Tibial nerve (tissue), 4 donors: ENCODE measurements around the gene SHISA8. TPM values are rescaled to one million over a fixed set of nuclear protein-coding genes. Genes with fewer than 3 reads are reported as not detected.

ENCODE experiments used
- DNase-seq, 2 donors: peaks; one replicate each; pipeline ENCODE4 v3.0.0-alpha.2; 2019; ENCODE audit warnings: low spot score in 2 of 2
- H3K27ac ChIP-seq, 4 donors: fragments of 200-600 bp; sonication (generic) in 3 of 4; one replicate each; pipeline ENCODE4 v1.5.1; 2017 to 2019; ENCODE audit warnings: mild to moderate bottlenecking in 1 of 4
- H3K27me3 ChIP-seq, 2 donors: fragments of 200-600 bp; sonication (generic) in 1 of 2; one replicate each; pipeline versions ENCODE4 v1.5.1 to v1.6.0; 2017 to 2019
- H3K36me3 ChIP-seq, 3 donors: fragments of 200-600 bp; sonication (generic); one replicate each; pipeline ENCODE4 v1.5.1; 2018 to 2019
- H3K4me1 ChIP-seq, 4 donors: fragments of 200-600 bp; sonication (generic) in 3 of 4; one replicate each; pipeline ENCODE4 v1.5.1; 2017 to 2019
- H3K4me3 ChIP-seq, 4 donors: fragments of 200-600 bp; sonication (generic) in 3 of 4; one replicate each; pipeline ENCODE4 v1.5.1; 2017 to 2019; ENCODE audit warnings: mild to moderate bottlenecking in 1 of 4, moderate library complexity in 1 of 4
- H3K9me3 ChIP-seq, 4 donors: fragments of 200-600 bp; sonication (generic) in 3 of 4; one replicate each; pipeline ENCODE4 v1.5.1; 2017 to 2019
- CTCF ChIP-seq, 5 experiments: fragments of 200-600 bp in 3 of 5; fragments of 450-650 bp in 2 of 5; sonication (generic) in 3 of 5; IDR thresholded peaks; one replicate each; pipeline ENCODE4 v1.5.1; 2016 to 2019; ENCODE audit warnings: antibody characterized with exemption in 5 of 5, mild to moderate bottlenecking in 3 of 5, moderate library complexity in 2 of 5
- EP300 ChIP-seq, 2 donors: sonication (generic); formaldehyde crosslinking; IDR thresholded peaks; one replicate each; pipeline ENCODE4 v1.6.1; 2017; ENCODE audit warnings: antibody characterized with exemption in 2 of 2, mild to moderate bottlenecking in 1 of 2
- POLR2A ChIP-seq, 2 donors: fragments of 450-650 bp; IDR thresholded peaks; one replicate each; pipeline ENCODE4 v1.6.1; 2017; ENCODE audit warnings: antibody characterized with exemption in 2 of 2, mild to moderate bottlenecking in 2 of 2, moderate library complexity in 2 of 2
- WGBS, 2 donors: methylation state at CpG; one replicate each; pipeline ENCODE4 v1.1.5; 2018; 5-methylcytosine and 5-hydroxymethylcytosine counted together
- total RNA-seq, 4 donors: library from RNA; depleted of rRNA; stranded (reverse); fragments of >200 nt; gene quantifications; one replicate each; pipeline ENCODE4 v1.1.0, GENCODE V29; 2016

SHISA8 gene
- total RNA-seq, 4 donors from 2014 or later, result 3.3 TPM; not detected in 3

- 1 to 3% methylated on average over 29 to 45 of the region's 62 CpGs for WGBS, 2 donors
- Histone ChIP-seq H3K4me3 (peak overlapping the region; percentile 30 to 59 (median 49)), H3K9me3 (no peaks in the 10 kb centered on the region), H3K27ac (peak overlapping the region in 2 of 4 donors; percentile 8 to 71), H3K36me3 (no peaks in the 10 kb centered on the region), H3K27me3 (peaks cover 2 to 54% of the 10 kb centered on the region in 2 donors), H3K4me1 (peaks cover 0 to 38% (median 21%) of the 10 kb centered on the region in 4 donors)
- TF ChIP-seq EP300 (IDR thresholded peaks at IDR 0.05) (no peak), POLR2A (IDR thresholded peaks at IDR 0.05) (no peak), CTCF (IDR thresholded peaks at IDR 0.05) (no peak)
- DNase-seq, result peak in 1 of 2 donors; percentile 20
These were observed 4.7 kb upstream of the SHISA8 start for GRCh38 chr22:41919357-41920224.

DNA sequence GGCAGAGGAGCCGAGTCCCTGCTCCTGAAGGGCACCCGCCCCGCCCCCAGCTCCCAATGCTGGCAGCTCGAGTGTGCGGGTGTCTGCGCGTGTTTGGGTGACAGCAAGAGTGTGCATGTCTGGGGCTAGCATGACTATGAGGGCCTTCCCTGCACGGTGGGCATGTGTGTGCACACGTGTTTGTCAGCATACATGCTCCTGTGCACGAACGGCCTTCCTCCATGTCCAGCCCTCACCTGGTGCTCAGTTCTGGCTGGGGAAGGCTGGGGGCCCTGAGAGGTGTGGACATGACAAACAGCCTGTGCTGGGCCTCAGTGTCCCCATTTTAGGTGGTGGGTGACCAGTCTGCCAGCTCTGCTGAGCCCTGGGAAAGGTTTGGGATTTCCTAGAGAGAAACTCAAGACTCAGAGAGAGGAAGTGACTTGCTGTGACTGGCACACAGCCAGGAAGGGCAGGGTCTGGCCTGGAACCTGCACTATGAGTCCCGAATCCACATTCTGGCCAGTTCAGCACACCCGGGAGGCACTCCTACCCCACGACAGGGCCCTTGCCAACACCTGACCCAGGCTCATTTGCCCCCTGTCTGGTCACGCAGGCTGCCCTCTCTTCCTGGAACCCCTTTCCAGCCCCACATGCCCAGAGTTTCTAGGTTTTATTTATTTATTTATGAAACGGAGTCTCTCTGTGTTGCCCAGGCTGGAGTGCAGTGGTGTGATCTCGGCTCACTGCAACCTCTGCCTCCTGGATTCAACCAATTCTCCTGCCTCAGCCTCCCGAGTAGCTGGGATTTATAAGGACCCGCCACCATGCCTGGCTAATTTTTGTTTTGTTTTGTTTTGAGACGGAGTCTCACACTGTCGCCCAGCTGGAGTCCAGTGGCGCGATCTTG is 3.3 kb upstream of the SHISA8 start:
- Histone ChIP-seq H3K4me3 (no peak overlapping the region), H3K9me3 (no peaks in the 10 kb centered on the region), H3K4me1 (peaks cover 0 to 45% (median 21%) of the 10 kb centered on the region in 4 donors), H3K27me3 (peaks cover 2 to 62% of the 10 kb centered on the region in 2 donors), H3K36me3 (no peaks in the 10 kb centered on the region), H3K27ac (no peak overlapping the region)
- 71 to 75% methylated on average over 20 to 23 of the region's 23 CpGs for WGBS, 2 donors
- DNase-seq, result peak in 1 of 2 donors; percentile 32
- TF ChIP-seq CTCF (IDR thresholded peaks at IDR 0.05), result no peak
- TF ChIP-seq EP300 (IDR thresholded peaks at IDR 0.05), result no peak
- TF ChIP-seq POLR2A (IDR thresholded peaks at IDR 0.05), result no peak

GRCh38 chr22:41917375-41917902 is 2.6 kb upstream of the SHISA8 start:
- Histone ChIP-seq H3K4me1 (peaks cover 0 to 45% (median 21%) of the 10 kb centered on the region in 4 donors), H3K9me3 (no peaks in the 10 kb centered on the region), H3K27ac (no peak overlapping the region), H3K27me3 (peaks cover 2 to 69% of the 10 kb centered on the region in 2 donors), H3K4me3 (no peak overlapping the region), H3K36me3 (no peaks in the 10 kb centered on the region)
- TF ChIP-seq CTCF (IDR thresholded peaks at IDR 0.05), result no peak
- TF ChIP-seq EP300 (IDR thresholded peaks at IDR 0.05), result no peak
- TF ChIP-seq POLR2A (IDR thresholded peaks at IDR 0.05), result no peak
- 50 to 76% methylated on average over 10 to 11 of the region's 11 CpGs for WGBS, 2 donors
- DNase-seq, result no peak

GRCh38 chr22:41916745-41917358 is 2.0 kb upstream of the SHISA8 start:
- DNase-seq, result no peak
- H3K36me3 ChIP-seq, result no peaks in the 10 kb centered on the region
- no peak overlapping the region for H3K4me3 ChIP-seq
- 63 to 73% methylated on average over 10 of the region's 10 CpGs for WGBS, 2 donors
- no peaks in the 10 kb centered on the region for H3K9me3 ChIP-seq
- no peak overlapping the region for H3K27ac ChIP-seq
- TF ChIP-seq CTCF (IDR thresholded peaks at IDR 0.05) (no peak), EP300 (IDR thresholded peaks at IDR 0.05) (no peak), POLR2A (IDR thresholded peaks at IDR 0.05) (no peak)
- peaks cover 0 to 45% (median 21%) of the 10 kb centered on the region in 4 donors for H3K4me1 ChIP-seq
- H3K27me3 ChIP-seq, result peaks cover 3 to 75% of the 10 kb centered on the region in 2 donors
